AG20443 (cell line): ENCODE results near the gene ATP4B.

Source experiments
- DNase-seq: peaks from one replicate; pipeline ENCODE4 v3.0.0; 2012; ENCODE audit warnings: low spot score, mixed read lengths

The ATP4B gene

DNA sequence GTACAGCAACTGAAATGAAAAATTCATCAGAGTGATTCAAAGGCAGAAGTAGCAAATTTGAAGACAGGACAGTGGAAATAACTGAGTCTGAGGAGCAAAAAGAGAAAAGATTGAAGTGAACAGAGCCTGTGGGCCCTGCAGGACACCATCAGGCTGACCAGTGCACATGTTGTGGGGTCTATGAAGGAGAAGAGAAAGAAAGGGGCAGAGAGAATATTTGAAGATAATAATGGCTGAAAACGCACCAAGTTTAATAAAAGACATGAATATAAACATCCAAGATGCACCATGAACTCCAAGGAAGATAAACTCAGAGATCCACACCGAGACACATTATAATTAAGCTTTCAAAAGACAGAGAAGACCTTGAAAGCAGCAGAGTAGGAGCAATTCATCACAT, 15.4 kb downstream of the ATP4B start:
- no peak for DNase-seq

DNA sequence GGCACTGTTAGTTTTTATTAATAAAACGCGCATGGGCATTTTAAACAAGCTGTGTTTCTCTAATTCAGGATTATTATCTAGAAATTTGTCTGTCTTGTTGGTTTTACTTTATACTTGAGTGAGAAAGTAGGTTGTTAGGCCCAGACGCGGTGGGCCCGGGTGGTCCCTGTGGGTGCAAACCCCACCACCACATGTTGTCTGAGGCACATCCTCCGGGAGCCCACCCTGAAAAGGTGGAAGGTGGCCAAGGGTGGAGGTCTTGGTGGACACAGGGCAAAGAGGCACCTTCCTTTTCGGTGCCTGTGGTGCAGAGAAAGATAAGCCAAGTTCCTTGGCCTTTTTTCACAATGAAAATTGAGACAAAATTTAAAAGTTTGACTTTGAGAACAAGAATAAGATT, 16.6 kb downstream of the ATP4B start:
- DNase-seq = no peak

DNA sequence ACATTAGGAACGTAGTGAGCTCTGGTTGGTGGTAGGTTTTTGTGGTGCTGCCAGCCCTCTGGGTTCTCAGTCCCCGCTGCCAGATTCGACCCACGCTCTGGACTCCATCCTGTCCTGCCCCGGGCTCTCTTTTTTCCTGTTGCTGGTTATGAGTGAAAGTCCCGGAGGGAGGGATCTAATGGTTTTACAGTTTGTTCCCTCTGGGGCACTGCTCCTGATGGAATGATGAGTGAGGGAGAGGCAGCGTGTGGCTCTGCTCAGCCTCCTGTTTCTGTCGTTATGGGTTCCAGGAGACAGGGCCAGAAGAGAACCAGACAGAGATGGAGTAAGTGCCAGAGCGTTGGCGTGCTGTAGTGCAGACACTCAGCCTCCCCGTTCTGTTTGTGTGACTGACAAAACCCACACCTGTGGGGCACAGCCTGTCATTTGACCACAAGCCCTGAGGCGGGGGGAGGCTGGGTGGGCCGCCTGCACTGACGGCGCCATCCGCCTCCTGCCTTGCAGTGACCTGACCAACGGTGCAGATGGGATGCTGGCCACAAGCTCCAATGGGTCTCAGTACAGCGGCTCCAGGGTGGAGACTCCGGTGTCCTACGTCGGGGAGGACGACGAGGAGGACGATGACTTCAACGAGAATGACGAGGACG, 18.3 kb downstream of the ATP4B start:
- DNase-seq = no peak

DNA sequence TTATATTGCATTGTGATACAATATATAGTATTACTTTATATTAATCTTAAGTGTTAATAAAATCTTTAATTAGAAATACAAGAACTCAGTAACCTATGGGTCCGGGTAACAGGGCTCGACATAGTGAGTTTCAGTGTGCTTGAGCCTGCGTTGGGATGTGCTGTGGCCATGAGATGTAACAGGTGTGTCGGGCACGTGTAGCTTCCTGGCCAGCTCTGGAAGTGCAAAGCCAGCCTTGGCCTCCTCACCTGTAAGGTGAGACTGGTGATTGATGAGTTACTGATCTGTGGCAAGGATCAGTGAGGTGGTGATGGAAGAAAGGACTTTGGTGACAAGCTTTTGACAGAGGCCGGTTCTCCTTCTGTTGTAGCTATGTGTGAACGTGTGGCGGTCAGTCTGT, 19.2 kb downstream of the ATP4B start:
- DNase-seq = no peak

DNA sequence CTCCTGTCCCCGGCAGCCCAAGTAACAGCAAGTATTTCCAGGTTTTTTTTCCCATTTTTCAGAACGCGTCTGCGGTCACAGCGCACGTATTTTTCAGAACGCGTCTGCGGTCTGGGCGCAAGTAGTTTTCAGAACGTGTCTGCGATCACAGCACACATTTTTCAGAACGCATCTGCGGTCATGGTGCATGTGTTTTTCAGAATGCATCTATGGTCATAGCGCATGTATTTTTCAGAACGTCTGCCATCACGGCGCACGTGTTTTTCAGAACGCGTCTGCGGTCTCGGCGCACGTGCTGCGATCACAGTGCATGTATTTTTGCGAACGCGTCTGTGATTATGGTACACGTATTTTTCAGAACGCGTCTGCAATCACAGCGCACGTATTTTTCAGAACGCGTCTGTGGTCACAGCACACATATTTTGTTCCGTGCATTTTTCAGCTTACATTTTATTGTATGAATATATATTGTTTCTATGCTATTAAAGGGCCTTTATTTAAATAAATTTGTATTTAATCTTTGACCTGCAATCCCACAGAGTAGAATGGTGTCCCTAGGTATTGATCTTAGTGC, 19.7 kb downstream of the ATP4B start:
- no peak for DNase-seq

DNA sequence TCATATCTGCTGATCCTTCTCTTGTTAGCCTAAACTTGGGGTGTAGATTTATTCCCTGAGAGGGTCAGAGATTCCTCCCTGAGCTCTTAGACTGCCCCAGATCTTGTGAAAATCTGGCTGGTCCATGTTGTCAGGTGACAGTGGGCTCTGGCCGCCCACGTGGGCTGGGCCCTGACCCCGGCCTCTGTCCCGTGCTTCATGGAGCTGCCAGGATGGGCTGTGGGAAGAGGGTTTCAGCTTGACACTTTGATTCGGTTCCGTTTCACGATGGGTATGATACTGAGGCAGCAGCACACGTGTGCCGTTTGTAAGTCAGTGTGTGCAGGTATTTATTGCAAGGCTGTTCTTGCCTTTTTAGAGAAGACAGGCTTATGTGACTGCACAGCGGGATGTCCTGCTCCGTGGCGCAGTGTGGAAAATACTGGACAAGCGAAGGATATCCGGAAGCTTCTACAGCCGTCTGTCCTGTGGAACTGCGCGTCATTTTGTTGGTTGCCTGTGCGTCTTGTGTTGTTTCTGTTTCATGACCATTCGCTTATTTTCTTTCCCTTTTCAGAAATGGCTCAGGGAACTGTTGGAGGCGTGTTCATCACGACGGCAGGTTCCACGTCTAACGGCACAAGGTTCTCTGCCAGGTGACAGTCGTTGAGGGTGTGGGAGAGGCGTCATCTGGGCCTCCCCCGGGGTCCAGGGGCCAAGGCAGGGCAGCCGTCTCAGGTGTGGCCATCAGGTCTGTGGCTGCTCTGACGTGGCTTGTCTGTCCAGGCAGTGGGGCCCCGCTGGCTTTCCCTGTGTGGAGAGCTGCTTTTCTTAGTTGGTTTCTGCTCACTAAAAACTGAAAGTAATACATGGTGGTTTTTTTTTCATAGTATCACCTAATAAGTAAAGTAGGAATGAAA, 20.5 kb downstream of the ATP4B start:
- no peak for DNase-seq

DNA sequence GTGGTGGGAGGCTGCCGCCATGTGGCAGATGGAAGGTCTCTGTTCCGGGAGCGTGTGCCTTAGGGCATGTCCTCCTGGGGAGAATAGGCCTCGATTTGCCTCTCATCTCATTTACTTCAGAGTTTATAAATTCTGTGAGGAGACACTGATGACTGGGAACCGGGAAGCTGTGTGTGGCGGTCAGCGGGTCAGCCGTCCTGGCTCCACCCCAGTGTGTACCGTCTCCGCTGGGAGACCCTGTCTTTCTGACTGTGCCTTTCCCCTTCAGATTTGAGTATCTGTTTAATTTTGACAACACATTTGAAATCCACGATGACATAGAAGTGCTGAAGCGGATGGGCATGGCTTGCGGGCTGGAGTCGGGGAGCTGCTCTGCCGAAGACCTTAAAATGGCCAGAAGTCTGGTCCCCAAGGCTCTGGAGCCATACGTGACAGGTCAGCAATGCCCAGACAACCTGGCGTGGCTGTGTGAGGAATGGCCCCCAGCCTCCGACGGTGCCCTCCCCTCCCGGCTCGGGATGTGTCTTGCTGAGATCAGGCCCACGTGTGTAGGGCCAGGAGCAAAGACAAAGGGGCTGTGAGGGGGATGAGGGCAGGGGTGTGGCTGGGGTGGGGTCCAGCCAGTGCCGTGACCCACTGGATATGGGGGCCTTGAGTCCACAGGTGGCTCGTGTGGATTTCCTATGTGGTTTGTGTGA, 21.6 kb downstream of the ATP4B start:
- DNase-seq = no peak

DNA sequence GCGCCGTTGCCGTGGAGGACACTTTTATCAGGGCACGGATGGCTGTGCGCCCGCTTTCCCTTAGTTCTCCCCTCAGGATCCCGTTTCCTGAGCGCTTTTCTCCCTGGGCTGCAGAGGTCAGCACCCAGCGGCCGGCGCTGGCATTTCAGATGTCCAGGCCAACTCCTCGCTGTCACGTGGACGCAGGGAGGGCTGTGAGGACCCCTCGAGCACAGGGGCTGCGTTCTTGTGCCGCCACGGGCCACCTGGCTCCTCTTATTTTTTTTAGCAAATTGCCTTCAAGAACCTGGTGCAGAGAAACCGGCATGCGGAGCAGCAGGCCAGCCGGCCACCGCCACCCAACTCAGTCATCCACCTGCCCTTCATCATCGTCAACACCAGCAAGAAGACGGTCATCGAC, 22.3 kb downstream of the ATP4B start:
- DNase-seq = no peak

DNA sequence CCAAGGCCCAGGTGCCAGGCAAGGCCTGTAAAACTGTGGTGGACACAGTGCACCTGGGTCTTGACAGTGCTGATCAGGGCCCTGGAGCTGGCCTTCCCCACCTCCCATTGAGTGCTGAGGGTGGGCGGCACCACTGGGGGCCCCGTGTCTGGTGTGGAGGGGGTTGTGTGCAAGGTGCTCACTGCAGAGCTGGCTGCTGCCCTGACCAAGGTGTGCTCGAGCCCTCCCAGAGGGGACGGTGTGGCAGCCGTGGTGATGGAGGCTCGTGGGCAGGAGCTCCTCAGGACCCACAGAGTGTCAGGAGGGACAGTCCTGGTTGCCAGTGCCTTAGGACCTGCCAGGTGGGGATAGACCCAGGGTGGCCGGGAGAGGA, 23.0 kb downstream of the ATP4B start:
- no peak for DNase-seq

DNA sequence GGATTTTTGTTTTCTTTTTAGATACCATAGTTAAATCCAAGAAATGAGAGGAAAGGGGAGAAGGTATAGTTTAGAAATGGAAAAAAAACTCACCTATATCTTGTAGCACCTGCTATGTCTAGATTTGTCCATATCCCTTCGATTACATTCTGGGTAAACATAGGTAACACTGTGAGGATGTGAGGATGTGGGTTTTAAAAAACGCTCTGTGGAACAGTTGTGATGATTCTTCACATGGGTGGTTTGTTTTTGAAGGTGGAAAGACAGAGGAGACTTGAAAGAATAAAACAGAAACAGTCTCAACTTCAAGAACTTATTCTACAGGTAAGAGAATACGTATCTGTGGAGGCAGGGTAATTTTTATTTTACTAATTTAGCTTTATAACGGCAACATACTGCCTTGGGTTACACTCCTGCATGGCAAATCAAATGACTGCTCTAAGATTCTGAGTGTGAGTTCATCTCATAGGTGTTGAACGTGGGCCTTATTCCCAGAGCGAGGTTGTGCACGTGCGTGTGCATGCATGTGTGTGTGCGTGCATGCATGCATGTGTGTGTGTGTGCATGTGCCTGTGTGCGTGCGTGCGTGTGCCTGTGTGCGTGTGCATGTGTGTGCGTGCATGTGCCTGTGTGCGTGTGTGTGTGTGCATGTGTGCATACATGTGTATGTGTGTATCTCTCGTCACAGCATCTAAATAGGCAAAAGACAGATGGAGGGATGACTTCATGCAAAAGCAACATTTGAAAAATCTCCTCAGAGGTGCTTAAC, 23.5 kb downstream of the ATP4B start:
- no peak for DNase-seq

DNA sequence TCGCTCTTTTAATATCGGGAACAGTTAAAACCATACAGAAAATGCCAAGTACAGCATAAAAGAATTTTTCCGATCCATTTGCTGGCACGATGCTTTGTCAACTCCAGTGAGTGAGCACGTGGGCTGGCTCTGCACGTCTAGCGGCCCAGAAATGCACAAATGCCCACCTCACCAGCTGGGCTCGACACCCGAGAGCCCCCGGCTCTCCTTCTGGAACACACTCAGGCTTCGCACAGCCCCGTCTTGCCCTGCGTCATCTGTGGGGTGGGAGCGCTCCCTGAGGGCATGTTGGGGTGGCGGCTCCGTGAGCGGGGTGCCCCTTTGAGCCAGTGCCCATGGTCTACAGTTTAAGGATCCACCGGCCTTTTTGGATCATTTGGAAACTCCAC, 24.5 kb downstream of the ATP4B start:
- no peak for DNase-seq

DNA sequence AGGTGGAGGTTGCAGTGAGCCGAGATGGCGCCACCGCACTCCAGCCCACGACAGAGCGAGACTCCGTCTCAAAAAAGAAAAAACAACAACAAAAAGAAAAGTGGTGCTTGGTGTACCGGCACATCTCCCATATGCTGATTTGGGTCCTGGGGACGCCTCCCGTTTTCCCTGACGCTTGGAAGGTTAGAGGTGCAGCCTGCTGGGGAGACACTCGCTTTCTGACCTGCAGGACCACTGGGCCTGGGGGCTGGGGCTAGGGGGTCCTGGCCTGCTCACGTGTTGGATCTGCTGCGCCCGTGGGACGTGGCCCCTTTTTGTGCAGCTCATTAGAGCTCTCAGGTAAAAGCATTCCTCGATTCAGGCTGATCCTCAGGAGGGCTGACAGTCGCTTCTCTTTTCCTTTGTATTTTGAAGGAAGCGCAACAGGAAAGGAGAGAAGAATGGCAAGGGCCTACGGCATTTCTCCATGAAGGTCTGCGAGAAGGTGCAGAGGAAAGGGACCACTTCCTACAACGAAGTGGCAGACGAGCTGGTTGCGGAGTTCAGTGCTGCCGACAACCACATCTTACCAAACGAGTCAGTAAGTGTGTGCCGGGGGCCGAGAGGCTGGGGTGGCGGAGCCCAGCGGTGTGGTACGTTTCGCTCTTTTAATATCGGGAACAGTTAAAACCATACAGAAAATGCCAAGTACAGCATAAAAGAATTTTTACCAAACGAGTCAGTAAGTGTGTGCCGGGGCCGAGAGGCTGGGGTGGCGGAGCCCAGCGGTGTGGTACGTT, 25.1 kb downstream of the ATP4B start:
- DNase-seq = no peak

DNA sequence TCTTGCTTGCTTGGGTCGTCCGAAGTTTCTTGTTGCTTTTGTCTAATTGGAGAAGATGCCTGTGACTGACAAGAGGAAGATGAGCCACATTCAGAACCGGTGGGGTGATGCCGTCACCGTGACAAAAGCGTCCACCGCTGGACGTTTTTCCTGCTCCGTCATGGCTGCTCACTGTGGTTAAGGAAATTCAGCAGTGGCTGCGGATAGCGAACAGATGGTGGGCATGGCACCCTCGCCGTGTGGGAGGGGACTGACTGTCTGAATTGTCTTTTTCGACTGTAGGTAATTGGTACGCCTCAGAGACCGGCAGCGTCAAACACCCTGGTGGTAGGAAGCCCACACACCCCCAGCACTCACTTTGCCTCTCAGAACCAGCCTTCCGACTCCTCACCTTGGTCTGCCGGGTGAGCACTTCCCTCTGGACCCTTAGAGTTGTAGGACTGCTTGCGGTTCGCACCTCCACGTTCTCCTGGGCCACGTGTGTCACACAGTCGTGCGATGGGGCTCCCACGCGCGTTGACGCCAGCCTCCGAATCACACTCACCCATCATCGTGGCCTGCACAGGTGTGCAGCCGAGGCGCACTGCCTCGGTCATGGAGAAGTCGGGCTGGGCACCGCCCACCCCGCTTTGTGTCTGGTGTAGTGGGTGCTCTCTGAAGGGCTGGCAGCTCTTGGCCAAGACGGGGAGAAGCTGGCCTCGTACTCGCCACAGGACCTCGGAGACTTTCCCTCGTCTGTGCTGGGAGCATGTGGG, 26.5 kb downstream of the ATP4B start:
- DNase-seq = no peak

DNA sequence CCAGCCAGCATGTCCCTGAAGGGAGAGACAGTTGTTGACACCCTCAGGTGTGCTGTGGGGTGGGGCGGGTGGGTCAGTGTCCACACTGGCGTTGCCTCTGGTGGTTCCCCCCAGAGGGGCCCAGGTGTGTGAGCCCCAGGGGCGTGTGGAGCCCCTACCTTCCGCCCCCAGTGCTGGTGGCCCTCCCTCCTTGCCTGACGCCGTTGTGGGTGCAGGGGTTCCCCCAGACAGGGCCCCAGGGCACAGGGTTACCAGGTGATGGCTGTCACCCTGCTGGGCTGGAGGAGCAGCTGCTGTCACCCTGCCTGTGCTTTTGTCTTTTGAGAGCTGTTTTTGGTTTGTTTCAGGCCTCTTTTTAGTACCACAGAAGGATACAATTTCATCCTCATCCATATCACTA, 27.2 kb downstream of the ATP4B start:
- no peak for DNase-seq

DNA sequence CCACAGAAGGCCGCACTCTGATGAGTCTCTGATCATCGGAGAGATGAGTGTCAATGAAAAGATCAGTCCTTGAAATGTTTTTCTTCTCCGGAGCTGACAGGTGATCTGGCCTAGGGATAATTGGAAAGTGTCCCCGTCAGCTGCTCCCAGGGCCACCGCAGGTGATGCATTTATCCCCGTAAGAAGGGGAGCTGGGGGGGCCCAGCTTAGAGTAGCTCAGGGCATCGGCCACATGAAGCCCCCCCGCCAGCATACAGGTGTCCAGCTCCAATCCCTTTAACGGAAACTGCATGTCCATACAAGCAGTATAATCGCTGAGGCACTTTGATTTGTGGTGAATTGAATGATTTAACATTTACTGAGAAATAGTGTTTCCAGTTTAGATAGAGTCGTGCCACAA, 27.7 kb downstream of the ATP4B start:
- DNase-seq = no peak

DNA sequence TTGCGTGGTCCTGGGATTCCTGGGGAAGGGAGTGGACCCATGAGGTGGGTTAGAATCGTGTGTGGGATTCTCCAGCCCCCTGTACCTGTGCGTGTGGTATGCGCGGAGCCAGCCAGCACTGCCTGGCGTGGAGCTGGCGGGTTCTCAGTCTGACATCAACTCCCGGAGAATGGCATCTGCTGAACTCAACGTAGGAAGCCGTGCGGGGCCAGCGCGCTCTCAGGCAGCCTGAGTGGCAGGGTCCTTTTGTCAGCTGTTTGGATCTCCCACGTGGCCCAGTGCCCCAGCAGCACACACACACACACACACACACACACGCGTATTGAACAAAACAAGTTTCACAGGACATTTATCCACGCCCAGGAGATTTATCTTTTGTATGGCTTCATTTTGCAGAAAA, 28.1 kb downstream of the ATP4B start:
- no peak for DNase-seq

DNA sequence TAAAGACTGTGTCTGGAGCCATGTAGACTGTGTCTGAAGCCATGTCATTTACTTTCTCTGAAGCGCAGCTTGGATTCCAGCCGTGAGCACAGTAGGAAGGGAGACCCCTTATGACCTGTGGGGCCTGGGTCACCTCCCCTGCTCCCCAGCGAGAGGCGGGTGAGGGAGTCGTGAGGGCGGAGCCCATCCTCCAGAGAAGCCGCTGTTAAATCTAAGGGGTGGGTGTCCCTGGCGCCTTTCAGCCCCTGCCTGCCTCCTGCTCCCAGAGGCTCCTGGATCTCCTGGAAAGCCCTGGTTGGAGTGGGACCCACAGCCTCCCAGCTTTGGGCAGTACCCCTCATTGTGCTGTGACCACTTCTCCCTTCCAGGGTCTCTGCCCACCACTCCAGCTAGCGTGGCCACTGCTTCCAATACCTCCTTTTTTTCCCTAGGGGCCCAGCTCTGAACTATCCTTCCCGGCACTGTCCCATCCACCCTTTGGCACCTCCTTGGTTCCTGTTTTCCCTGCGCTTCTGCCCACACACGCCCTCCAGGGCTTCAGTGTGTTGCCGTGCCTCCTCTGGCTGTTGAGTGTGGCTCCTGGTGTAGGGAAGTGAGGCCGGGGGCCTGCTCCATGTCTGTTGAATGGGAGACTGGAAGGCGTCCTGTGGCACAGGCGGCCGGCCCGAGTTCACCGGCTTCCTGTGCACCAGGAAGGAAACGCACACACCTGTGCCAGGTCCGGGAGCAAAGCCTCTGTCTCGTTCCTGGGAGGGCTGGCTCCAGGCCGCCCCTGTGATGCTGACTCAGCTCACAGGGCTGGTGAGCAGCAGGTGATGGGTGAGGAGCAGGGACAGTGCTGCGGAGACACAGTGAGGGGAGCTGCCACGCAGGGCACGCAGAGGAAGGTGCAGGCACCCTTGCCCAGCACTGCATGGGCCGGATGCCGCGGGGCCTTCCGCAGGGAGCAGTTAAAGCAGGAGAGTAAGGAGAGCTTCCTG, 29.4 kb downstream of the ATP4B start:
- DNase-seq = no peak

DNA sequence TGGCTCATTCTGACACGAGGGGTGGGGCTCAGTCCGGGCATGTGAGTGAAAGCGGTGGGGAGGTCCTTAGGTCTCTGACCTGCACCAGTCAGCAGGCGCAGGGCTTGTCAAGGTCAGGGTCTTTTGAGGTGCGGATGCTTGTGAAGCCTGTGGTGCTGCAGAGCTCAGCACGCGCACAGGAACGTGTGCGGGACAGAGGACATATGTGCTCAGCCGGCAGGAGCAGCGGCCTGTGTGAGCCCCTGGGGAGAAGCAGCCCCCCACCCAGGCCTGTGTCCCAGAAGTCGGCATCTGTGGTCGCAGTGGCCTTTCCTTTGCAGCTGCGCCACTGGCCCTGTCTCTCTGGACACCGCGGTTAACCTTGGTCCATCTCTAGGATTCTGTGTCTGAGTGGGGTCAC, 30.9 kb downstream of the ATP4B start:
- no peak for DNase-seq
